GM10248 (cell line): ENCODE results near the gene PIGB.

Experiments
- CTCF ChIA-PET: fragments of 300-600 bp; sonication (Branson Sonifier 250); formaldehyde crosslinking; extraction: SDS; loops from one replicate; lab custom pipeline; 2021; ENCODE audit warnings: antibody characterized with exemption; lab: Yijun Ruan, JAX
- POLR2A ChIA-PET: fragments of 350-650 bp; sonication (Branson Sonifier 250); formaldehyde crosslinking; extraction: SDS; loops from one replicate; lab custom pipeline; 2020; ENCODE audit warnings: antibody characterized with exemption; lab: Yijun Ruan, JAX
- DNase-seq: peaks from one replicate; pipeline ENCODE4 v3.0.0; 2012; ENCODE audit errors: extremely low spot score
- CTCF ChIP-seq: IDR thresholded peaks from 2 replicates; pipeline ENCODE4 v1.5.1; 2012; ENCODE audit warnings: mild to moderate bottlenecking, low read depth; ENCODE audit errors: extremely low read depth, missing control alignments, control extremely low read depth

Gene PIGB

GRCh38 chr15:55349282-55349681 lies 30.3 kb downstream of the PIGB start:
- POLR2A ChIA-PET = no interaction called here
- CTCF ChIA-PET = no interaction called here
- no peak for TF ChIP-seq CTCF
- DNase-seq = no peak

- no peak for TF ChIP-seq CTCF
- CTCF ChIA-PET = no interaction called here
- no peak for DNase-seq
- POLR2A ChIA-PET = no interaction called here
Observed at GRCh38 chr15:55353025-55353424, 34.0 kb downstream of the PIGB start.

- ChIA-PET POLR2A (no interaction called here), CTCF (interaction anchor here (1.3 to 2.9 kb wide), 3 partner anchors 10 to 16 kb away, joined by 3 to 8 read pairs (median 7); no protein-coding TSS in a partner anchor)
- TF ChIP-seq CTCF = no peak
- DNase-seq = no peak
Observed at GRCh38 chr15:55356985-55357585, 38.1 kb downstream of the PIGB start.

GRCh38 chr15:55357774-55358173 lies 38.8 kb downstream of the PIGB start:
- ChIA-PET POLR2A (no interaction called here), CTCF (interaction anchor here (1.3 to 2.9 kb wide), 3 partner anchors 9 to 16 kb away, joined by 3 to 8 read pairs (median 7); no protein-coding TSS in a partner anchor)
- TF ChIP-seq CTCF = no peak
- no peak for DNase-seq

- CTCF ChIA-PET = interaction anchor here (0.8 to 2.9 kb wide), 8 partner anchors 9 to 140 kb away, joined by 3 to 9 read pairs (median 4); partner anchors contain the start of genes CCPG1 and PIERCE2
Observed at GRCh38 chr15:55358471-55358870, 39.4 kb downstream of the PIGB start.

GRCh38 chr15:55360256-55360655 lies 41.2 kb downstream of the PIGB start:
- ChIA-PET POLR2A (no interaction called here), CTCF (interaction anchor here (1.1 to 2.5 kb wide), 3 partner anchors 18 to 69 kb away, joined by 3 to 9 read pairs (median 4); partner anchors contain the start of genes CCPG1 and PIERCE2)
- TF ChIP-seq CTCF = no peak
- DNase-seq = no peak

More at GRCh38 chr15:55358471-55358870, 39.4 kb downstream of the PIGB start:
- TF ChIP-seq CTCF = no peak
- POLR2A ChIA-PET = no interaction called here
- no peak for DNase-seq
